RWPE2 (cell line): Measurements from ENCODE around the gene C3orf80.
"Not testable (repeated sequence)": the region's sequence is repeated elsewhere in the genome, so short reads cannot be mapped to it uniquely, and the experiment has no call there.

Source experiments
- ATAC-seq: fragments of 200-7000 bp; cut with Tn5 transposase; 3 replicates; pipeline ENCODE4 v1.9.1; 2021; ENCODE audit warnings: low read depth
- DNase-seq: peaks from one replicate; pipeline ENCODE4 v3.0.0-alpha.2; 2020; ENCODE audit warnings: low spot score
- H3K27ac ChIP-seq: fragments of 450-650 bp; 2 replicates; pipeline ENCODE4 v1.5.1; 2017; ENCODE audit warnings: mild to moderate bottlenecking; ENCODE audit not compliant: poor library complexity, severe bottlenecking
- H3K27me3 ChIP-seq: fragments of 250-450 bp; sonication (Bioruptor Pico); 2 replicates; pipeline ENCODE4 v1.5.1; 2021; ENCODE audit warnings: mild to moderate bottlenecking, moderate library complexity; ENCODE audit not compliant: insufficient read depth, poor library complexity, severe bottlenecking
- H3K36me3 ChIP-seq: fragments of 250-450 bp; sonication (Bioruptor Pico); 2 replicates; pipeline ENCODE4 v1.5.1; 2020; ENCODE audit warnings: low read depth, mild to moderate bottlenecking, moderate library complexity
- H3K4me1 ChIP-seq: fragments of 250-450 bp; sonication (Bioruptor Pico); 2 replicates; pipeline ENCODE4 v1.5.1; 2021; ENCODE audit warnings: mild to moderate bottlenecking, moderate library complexity; ENCODE audit not compliant: insufficient read depth, poor library complexity, severe bottlenecking
- H3K4me3 ChIP-seq: fragments of 250-450 bp; sonication (Bioruptor Pico); 2 replicates; pipeline ENCODE4 v1.5.1; 2021; ENCODE audit warnings: mild to moderate bottlenecking, moderate library complexity; ENCODE audit not compliant: severe bottlenecking
- H3K9me3 ChIP-seq: fragments of 250-450 bp; sonication (Bioruptor Pico); 2 replicates; pipeline ENCODE4 v1.5.1; 2021; ENCODE audit warnings: mild to moderate bottlenecking, moderate library complexity; ENCODE audit not compliant: severe bottlenecking
- CTCF ChIP-seq: fragments of 450-650 bp; IDR thresholded peaks from one replicate; pipeline ENCODE4 v1.5.1; 2017; ENCODE audit warnings: mild to moderate bottlenecking, moderate library complexity; ENCODE audit not compliant: poor library complexity, severe bottlenecking

Gene C3orf80

GRCh38 chr3:160232014-160232413, 6.8 kb downstream of the C3orf80 start:
- H3K4me1 ChIP-seq, result no peaks in the 10 kb centered on the region
- no peaks in the 10 kb centered on the region for H3K36me3 ChIP-seq
- no peaks in the 10 kb centered on the region for H3K9me3 ChIP-seq
- no peak overlapping the region for H3K4me3 ChIP-seq
- peaks cover 42% of the 10 kb centered on the region for H3K27me3 ChIP-seq
- H3K27ac ChIP-seq, result no peak overlapping the region
- ATAC-seq (no peak), DNase-seq (no peak)
- no peak for TF ChIP-seq CTCF

- H3K9me3 ChIP-seq, H3K27ac ChIP-seq, H3K4me1 ChIP-seq, H3K27me3 ChIP-seq, H3K4me3 ChIP-seq, DNase-seq, H3K36me3 ChIP-seq: not testable (repeated sequence)
- ATAC-seq, result peak; percentile 65; the same call in 2 of the 3 replicates
Observed at GRCh38 chr3:160240719-160241118, 15.5 kb downstream of the C3orf80 start.

GRCh38 chr3:160245261-160245800, 20.1 kb downstream of the C3orf80 start:
- DNase-seq (no peak), ATAC-seq (no peak)
- no peak overlapping the region for H3K27ac ChIP-seq

GRCh38 chr3:160247766-160248165, 22.5 kb downstream of the C3orf80 start:
- no peak overlapping the region for H3K4me3 ChIP-seq
- H3K27me3 ChIP-seq, result peaks cover 8% of the 10 kb centered on the region
- H3K36me3 ChIP-seq, result no peaks in the 10 kb centered on the region
- DNase-seq (no peak), ATAC-seq (no peak)
- no peak for TF ChIP-seq CTCF
- H3K9me3 ChIP-seq, result no peaks in the 10 kb centered on the region
- H3K27ac ChIP-seq, result no peak overlapping the region
- H3K4me1 ChIP-seq, result no peaks in the 10 kb centered on the region

More at GRCh38 chr3:160245261-160245800, 20.1 kb downstream of the C3orf80 start:
- peaks cover 7% of the 10 kb centered on the region for H3K27me3 ChIP-seq
- TF ChIP-seq CTCF, result no peak
- no peaks in the 10 kb centered on the region for H3K36me3 ChIP-seq
- H3K4me3 ChIP-seq, result no peak overlapping the region
- no peaks in the 10 kb centered on the region for H3K4me1 ChIP-seq
- H3K9me3 ChIP-seq, result peaks cover 1% of the 10 kb centered on the region

GRCh38 chr3:160253298-160253697, 28.1 kb downstream of the C3orf80 start:
- no peaks in the 10 kb centered on the region for H3K36me3 ChIP-seq
- H3K27ac ChIP-seq, result no peak overlapping the region
- H3K4me3 ChIP-seq, result no peak overlapping the region
- TF ChIP-seq CTCF, result no peak
- H3K9me3 ChIP-seq, result no peaks in the 10 kb centered on the region
- H3K27me3 ChIP-seq, result peaks cover 5% of the 10 kb centered on the region
- no peaks in the 10 kb centered on the region for H3K4me1 ChIP-seq
- ATAC-seq, result no peak
- DNase-seq, result no peak
